GM21576 (cell line): ENCODE results near the gene KY.

Experiments used
- ATAC-seq: cut with Tn5 transposase; IDR thresholded peaks from one replicate; pipeline ENCODE4 v1.9.1; 2021; ENCODE audit warnings: mild to moderate bottlenecking, moderate library complexity; ENCODE audit not compliant: unreplicated experiment

Gene KY

GRCh38 chr3:134620476-134621115, 30.2 kb downstream of the KY start:
- no peak for ATAC-seq

GRCh38 chr3:134619884-134620445, 30.9 kb downstream of the KY start:
- no peak for ATAC-seq

GRCh38 chr3:134619301-134619615, 31.6 kb downstream of the KY start:
- ATAC-seq = no peak

- no peak for ATAC-seq
Observed at GRCh38 chr3:134618478-134619300, 32.1 kb downstream of the KY start.

GRCh38 chr3:134617608-134618477, 33.0 kb downstream of the KY start:
- ATAC-seq = no peak

GRCh38 chr3:134615743-134616142, 35.1 kb downstream of the KY start:
- ATAC-seq = no peak

GRCh38 chr3:134614955-134615354, 35.9 kb downstream of the KY start:
- no peak for ATAC-seq

- no peak for ATAC-seq
Observed at GRCh38 chr3:134613006-134613520, 37.8 kb downstream of the KY start.

- no peak for ATAC-seq
Observed at GRCh38 chr3:134611516-134611915, 39.3 kb downstream of the KY start.

- ATAC-seq = no peak
Observed at GRCh38 chr3:134610432-134611385, 40.1 kb downstream of the KY start.

GRCh38 chr3:134609821-134610431, 40.9 kb downstream of the KY start:
- no peak for ATAC-seq

- ATAC-seq = no peak
Observed at GRCh38 chr3:134608771-134609435, 41.9 kb downstream of the KY start.

- no peak for ATAC-seq
Observed at GRCh38 chr3:134608023-134608770, 42.6 kb downstream of the KY start.

- ATAC-seq = no peak
Observed at GRCh38 chr3:134607054-134608022, 43.5 kb downstream of the KY start.

GRCh38 chr3:134606033-134607025, 44.5 kb downstream of the KY start:
- no peak for ATAC-seq

- ATAC-seq = no peak
Observed at GRCh38 chr3:134605556-134605955, 45.3 kb downstream of the KY start.
